ENCODE measurements around the gene USP9X. TPM values are rescaled to one million over a fixed set of nuclear protein-coding genes. Genes with fewer than 3 reads are reported as not detected.
"Not testable (repeated sequence)": the region's sequence is repeated elsewhere in the genome, so short reads cannot be mapped to it uniquely, and the experiment has no call there.

USP9X gene
- total RNA-seq, 1 donor from 2014 or later, result 80.4 TPM

DNA sequence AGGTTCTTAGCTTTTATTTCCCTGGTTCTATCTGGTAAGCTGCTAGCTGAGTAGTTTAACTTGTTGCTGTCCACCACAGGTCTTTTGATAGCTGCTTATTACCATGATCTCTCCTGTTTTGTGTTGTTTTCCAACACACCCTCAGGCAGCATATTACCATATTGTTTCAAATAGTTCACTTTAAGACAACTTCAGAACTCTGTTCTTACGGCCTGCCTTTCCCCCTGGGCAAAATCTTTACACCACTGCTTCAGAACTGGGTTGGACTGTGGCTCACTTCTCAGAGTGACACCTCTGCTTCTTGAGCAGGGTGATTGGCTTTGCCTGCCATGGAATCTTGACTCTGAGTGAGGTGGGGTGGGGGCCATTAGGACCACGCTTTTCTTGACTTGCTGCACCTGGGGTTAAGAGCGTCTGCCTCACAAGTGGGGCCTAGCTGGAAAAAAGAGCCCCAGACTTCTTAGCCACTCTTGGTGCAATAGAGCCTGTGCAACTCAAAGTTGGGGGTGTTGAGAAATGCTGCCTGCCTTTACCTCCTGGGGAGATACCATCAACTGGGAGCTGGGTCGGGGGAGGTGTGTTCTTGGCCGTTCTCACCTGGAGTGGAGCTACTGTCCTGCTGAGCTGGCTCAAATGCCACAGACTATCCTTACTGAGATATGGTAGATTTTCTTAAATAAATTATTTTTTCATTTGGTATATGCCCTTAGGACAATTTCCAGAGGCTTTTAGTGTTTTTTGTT lies 23.4 kb downstream of the USP9X start:
- Mint-ChIP-seq H3K4me3 (ENCODE audit: unreplicated experiment) (no peak overlapping the region), H3K27me3 (ENCODE audit: unreplicated experiment) (no peaks in the 10 kb centered on the region), H3K27ac (ENCODE audit: unreplicated experiment) (peak overlapping the region; percentile 40), H3K4me1 (ENCODE audit: unreplicated experiment) (peaks cover 44% of the 10 kb centered on the region), H3K36me3 (ENCODE audit: unreplicated experiment) (peaks cover 7% of the 10 kb centered on the region), H3K9me3 (ENCODE audit: unreplicated experiment) (peaks cover 12% of the 10 kb centered on the region)
- TF ChIP-seq, protein P1, sequence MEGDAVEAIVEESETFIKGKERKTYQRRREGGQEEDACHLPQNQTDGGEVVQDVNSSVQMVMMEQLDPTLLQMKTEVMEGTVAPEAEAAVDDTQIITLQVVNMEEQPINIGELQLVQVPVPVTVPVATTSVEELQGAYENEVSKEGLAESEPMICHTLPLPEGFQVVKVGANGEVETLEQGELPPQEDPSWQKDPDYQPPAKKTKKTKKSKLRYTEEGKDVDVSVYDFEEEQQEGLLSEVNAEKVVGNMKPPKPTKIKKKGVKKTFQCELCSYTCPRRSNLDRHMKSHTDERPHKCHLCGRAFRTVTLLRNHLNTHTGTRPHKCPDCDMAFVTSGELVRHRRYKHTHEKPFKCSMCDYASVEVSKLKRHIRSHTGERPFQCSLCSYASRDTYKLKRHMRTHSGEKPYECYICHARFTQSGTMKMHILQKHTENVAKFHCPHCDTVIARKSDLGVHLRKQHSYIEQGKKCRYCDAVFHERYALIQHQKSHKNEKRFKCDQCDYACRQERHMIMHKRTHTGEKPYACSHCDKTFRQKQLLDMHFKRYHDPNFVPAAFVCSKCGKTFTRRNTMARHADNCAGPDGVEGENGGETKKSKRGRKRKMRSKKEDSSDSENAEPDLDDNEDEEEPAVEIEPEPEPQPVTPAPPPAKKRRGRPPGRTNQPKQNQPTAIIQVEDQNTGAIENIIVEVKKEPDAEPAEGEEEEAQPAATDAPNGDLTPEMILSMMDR (IDR thresholded peaks at IDR 0.05), result no peak
- DNase-seq (ENCODE audit: extremely low spot score, unreplicated experiment), result no peak

DNA sequence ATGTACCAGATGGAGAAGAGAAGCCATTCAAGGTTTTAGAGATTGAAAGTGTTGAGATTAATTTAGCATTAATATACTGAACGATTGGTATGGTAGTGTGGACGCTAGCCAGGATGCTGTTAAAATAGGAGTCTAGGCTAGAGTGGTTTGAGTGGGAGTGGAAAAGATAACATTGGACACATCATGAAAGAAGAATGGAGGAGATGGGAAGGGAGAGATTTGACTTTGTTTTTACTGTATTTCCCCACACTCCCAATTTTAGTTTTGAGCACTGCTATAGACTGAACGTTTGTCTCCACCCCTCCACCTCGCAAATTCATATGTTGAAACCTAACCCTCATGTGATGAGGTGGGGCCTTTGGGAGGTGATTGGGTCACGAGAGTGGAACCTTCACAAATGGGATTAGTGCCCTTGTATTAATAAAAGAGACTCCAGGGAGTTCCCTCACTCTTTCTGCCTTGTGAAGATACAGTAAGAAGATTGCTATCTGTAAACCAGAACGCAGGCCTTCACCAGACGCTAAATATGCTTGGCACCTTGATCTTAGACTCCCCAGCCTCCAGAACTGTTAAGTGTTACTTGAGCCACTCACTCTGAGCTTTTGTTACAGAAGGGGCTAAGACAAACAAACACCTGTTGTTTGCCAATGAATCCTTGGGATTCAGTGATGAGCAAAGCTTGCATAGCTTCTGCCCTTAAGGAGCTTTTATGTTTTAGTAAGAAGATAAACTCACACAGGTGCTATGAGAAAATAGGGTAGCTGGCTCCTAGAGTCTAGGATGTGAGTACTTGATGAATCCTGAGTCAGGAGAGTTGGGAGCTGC lies 25.8 kb downstream of the USP9X start:
- Mint-ChIP-seq H3K36me3 (ENCODE audit: unreplicated experiment) (peaks cover 7% of the 10 kb centered on the region), H3K27ac (ENCODE audit: unreplicated experiment) (no peak overlapping the region), H3K9me3 (ENCODE audit: unreplicated experiment) (peaks cover 12% of the 10 kb centered on the region), H3K4me1 (ENCODE audit: unreplicated experiment) (peaks cover 58% of the 10 kb centered on the region), H3K4me3 (ENCODE audit: unreplicated experiment) (no peak overlapping the region), H3K27me3 (ENCODE audit: unreplicated experiment) (no peaks in the 10 kb centered on the region)
- DNase-seq (ENCODE audit: extremely low spot score, unreplicated experiment), result no peak
- TF ChIP-seq, protein P1 (IDR thresholded peaks at IDR 0.05), result no peak

DNA sequence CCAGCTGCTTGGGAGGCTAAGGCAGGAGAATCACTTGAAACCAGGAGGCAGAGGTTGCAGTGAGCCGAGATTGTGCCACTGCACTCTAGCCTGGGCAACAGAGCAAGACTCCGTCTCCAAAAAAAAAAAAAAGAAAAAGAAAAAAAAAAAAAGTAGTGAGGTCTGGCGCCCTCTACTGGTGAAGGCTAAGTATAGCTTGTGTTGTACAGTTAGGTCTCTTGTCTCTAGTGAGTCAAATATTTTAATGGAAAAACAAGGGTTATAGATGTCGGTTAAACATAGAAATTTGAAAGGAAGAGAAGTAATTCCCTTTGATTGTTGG lies 29.8 kb downstream of the USP9X start:
- peaks cover 52% of the 10 kb centered on the region for H3K4me1 Mint-ChIP-seq (ENCODE audit: unreplicated experiment)
- H3K27ac Mint-ChIP-seq (ENCODE audit: unreplicated experiment), result peak overlapping the region; percentile 41
- DNase-seq (ENCODE audit: extremely low spot score, unreplicated experiment); H3K27me3 Mint-ChIP-seq (ENCODE audit: unreplicated experiment); H3K9me3 Mint-ChIP-seq (ENCODE audit: unreplicated experiment); H3K36me3 Mint-ChIP-seq (ENCODE audit: unreplicated experiment); H3K4me3 Mint-ChIP-seq (ENCODE audit: unreplicated experiment): not testable (repeated sequence)
- TF ChIP-seq, protein P1 (IDR thresholded peaks at IDR 0.05), result peak; percentile 75

DNA sequence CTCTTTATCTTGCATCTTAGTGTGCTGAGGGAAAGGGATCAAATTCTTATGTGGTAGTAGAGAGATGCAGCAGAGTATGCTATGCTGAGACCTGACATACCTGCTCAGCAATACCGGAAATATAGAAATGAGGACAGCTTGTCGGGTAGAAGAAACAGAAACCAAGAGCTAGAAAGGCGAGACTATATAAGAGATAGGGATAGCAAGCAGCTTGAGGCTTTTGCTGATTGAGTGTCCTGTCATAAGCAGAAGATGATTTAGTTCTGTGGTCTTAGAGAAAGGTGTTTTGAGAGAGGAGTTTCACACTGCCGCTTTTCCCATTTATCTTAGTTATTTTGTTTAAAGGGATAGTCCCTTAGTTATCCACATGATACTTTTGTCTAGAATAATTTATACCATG lies 31.7 kb downstream of the USP9X start:
- H3K9me3 Mint-ChIP-seq (ENCODE audit: unreplicated experiment), result no peaks in the 10 kb centered on the region
- no peaks in the 10 kb centered on the region for H3K27me3 Mint-ChIP-seq (ENCODE audit: unreplicated experiment)
- H3K36me3 Mint-ChIP-seq (ENCODE audit: unreplicated experiment), result no peaks in the 10 kb centered on the region
- DNase-seq (ENCODE audit: extremely low spot score, unreplicated experiment), result no peak
- H3K27ac Mint-ChIP-seq (ENCODE audit: unreplicated experiment), result peak overlapping the region; percentile 17
- TF ChIP-seq, protein P1 (IDR thresholded peaks at IDR 0.05), result no peak
- no peak overlapping the region for H3K4me3 Mint-ChIP-seq (ENCODE audit: unreplicated experiment)
- peaks cover 41% of the 10 kb centered on the region for H3K4me1 Mint-ChIP-seq (ENCODE audit: unreplicated experiment)

DNA sequence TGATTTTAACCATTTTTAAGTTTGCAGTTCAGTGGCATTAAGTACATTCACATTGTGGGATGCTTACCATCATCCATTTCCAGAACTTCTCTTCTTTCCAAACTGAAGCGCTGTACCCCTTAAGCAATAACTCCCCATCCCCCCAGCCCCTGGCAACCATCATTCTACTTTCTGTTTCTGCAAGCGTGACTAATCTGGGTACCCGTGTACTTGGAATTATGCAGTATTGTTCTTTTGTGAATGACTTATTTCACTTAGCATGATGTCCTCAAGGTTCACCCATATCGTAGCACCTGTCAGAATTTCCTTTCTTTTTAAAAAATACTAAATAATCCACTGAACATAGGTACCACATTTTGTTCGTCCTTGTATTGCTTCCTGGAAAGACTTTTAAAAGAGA lies 32.9 kb downstream of the USP9X start:
- Mint-ChIP-seq H3K27ac (ENCODE audit: unreplicated experiment) (no peak overlapping the region), H3K9me3 (ENCODE audit: unreplicated experiment) (peaks cover under 1% of the 10 kb centered on the region), H3K4me3 (ENCODE audit: unreplicated experiment) (no peak overlapping the region), H3K27me3 (ENCODE audit: unreplicated experiment) (no peaks in the 10 kb centered on the region), H3K4me1 (ENCODE audit: unreplicated experiment) (peaks cover 38% of the 10 kb centered on the region), H3K36me3 (ENCODE audit: unreplicated experiment) (peaks cover 2% of the 10 kb centered on the region)
- DNase-seq (ENCODE audit: extremely low spot score, unreplicated experiment), result no peak
- TF ChIP-seq, protein P1 (IDR thresholded peaks at IDR 0.05), result no peak

Measured in osteocyte (in vitro differentiated cells).